Body of pancreas (tissue), 4 donors: Measurements from ENCODE around the gene ZNF628.

ENCODE experiments used
- POLR2A ChIP-seq, 3 donors: fragments of 450-650 bp; IDR thresholded peaks; one replicate each; pipeline ENCODE4 v1.6.1; 2016; ENCODE audit warnings: antibody characterized with exemption in 3 of 3, mild to moderate bottlenecking in 2 of 3
- TF ChIP-seq, protein P1 (sequence below), 7 experiments: fragments of 450-650 bp in 4 of 7; fragments of 200-600 bp in 3 of 7; sonication (generic) in 3 of 7; IDR thresholded peaks; one replicate each; pipeline ENCODE4 v1.5.1; 2016 to 2019; ENCODE audit warnings: antibody characterized with exemption in 7 of 7

DNA sequence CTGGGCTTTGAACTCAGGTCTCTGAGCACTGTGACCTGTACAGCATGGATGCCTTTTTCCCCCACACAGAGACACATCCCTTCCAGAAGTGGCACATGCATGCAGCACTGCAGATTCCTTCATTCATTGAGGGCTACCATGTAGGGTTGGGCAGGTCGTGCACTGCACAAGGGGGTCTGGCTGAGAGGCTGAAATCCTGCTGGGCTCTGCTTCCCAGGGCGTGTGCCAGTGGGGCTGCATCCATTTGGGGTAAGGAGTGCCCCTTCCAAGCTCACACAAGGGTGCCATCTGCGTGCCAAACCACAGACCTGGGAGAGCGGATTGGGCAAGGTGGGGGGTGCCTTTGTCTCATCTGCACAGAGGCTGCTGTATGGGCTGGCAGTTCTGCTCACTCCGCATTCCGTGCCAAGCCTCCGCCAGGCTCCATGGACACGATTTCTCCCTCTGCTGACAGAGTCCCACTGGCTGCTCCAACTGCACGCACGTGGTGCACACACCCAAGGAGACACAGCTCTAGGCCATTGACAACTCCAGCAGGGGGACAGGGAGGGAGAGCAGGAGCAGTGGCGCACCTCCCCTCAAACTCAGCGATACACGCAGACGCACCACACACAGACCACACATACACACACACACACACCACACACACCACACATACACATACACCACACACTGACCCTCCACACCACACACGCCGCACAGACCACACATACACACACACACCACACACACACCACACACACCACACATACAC lies 28.8 kb upstream of the ZNF628 start:
- TF ChIP-seq POLR2A (IDR thresholded peaks at IDR 0.05), result no peak
- TF ChIP-seq, protein P1, sequence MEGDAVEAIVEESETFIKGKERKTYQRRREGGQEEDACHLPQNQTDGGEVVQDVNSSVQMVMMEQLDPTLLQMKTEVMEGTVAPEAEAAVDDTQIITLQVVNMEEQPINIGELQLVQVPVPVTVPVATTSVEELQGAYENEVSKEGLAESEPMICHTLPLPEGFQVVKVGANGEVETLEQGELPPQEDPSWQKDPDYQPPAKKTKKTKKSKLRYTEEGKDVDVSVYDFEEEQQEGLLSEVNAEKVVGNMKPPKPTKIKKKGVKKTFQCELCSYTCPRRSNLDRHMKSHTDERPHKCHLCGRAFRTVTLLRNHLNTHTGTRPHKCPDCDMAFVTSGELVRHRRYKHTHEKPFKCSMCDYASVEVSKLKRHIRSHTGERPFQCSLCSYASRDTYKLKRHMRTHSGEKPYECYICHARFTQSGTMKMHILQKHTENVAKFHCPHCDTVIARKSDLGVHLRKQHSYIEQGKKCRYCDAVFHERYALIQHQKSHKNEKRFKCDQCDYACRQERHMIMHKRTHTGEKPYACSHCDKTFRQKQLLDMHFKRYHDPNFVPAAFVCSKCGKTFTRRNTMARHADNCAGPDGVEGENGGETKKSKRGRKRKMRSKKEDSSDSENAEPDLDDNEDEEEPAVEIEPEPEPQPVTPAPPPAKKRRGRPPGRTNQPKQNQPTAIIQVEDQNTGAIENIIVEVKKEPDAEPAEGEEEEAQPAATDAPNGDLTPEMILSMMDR (IDR thresholded peaks at IDR 0.05), result no peak
